SKM-1 treated with dmso at 0.1 percent for 144 hours (cell line): ENCODE measurements around the gene SEC62.

Experiments
- DNase-seq: peaks from one replicate; lab custom pipeline; 2025; ENCODE audit not compliant: unreplicated experiment; lab: John Stamatoyannopoulos, UW

Gene SEC62

DNA sequence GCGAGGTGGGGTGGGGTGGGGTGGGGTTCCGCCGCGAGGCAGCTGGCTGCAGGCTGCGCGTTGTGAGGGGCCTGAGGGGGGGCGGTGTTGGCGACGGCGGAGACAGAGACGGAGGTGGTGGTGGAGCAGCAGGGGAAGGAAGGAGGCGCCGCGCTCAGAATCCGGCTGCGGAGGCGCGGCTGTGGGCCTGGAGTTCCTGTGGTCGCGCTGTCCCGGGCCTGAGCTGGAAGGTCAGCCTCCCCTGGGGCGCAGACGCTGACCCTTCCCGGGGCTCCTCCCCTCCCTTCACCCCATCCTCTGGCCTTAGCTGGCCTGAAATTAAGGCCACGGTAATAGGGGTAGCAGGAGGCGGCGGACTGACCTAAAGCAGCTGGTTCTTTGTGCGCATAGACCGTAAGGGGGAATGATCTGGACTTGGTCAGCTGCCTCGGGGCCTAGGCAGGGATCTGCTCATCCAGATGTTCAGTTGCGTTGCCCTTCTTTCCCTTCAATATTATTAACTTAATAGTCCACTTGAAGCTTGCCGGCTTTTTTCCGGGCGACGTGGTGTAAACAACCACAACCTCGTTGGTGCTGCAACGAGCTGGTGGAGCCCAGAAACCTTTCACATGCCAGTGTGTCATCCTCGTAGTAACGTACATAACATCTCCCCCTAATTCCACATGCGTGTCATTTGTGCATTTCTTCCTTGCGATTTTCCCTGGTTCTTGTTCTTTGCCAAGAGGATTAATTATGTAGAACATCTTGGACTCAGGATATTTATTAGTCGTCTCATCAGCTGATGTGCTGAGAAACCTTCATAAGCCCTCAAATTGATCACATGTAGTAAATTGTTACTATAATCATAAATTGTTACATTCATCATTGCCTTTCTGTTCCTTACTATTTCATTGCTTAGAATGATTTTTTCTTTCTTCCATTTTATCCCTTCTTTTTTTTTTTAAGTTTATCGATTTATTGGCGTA is 626 bp downstream of the SEC62 start:
- DNase-seq: peak; percentile 15

GRCh38 chr3:169968224-169968885 is 1.7 kb downstream of the SEC62 start:
- no peak for DNase-seq

GRCh38 chr3:169969174-169970095 is 2.8 kb downstream of the SEC62 start:
- no peak for DNase-seq

- DNase-seq: no peak
Measured at GRCh38 chr3:169970847-169971246, 4.2 kb downstream of the SEC62 start.

GRCh38 chr3:169971522-169971921 is 4.9 kb downstream of the SEC62 start:
- DNase-seq: no peak

DNA sequence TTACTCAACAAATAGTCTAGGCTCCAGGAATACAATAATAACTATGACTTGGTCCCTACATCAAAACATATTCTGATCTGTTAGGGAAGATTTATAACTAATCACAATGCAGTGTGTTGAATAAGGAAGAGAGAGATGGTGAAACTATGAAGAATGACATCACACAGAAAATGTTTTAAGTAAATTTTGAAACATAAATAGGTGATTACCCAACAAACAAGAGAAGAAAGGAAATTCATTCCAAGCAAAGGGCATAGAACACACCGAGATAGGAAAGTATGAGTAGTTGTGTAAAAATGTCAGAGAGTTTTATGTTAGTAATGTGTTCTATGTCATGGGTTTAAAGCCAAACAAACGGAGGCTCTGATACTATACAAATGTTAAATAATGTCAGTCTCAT is 13.4 kb downstream of the SEC62 start:
- no peak for DNase-seq

- DNase-seq: no peak
Measured at GRCh38 chr3:169984292-169984691, 17.7 kb downstream of the SEC62 start.

DNA sequence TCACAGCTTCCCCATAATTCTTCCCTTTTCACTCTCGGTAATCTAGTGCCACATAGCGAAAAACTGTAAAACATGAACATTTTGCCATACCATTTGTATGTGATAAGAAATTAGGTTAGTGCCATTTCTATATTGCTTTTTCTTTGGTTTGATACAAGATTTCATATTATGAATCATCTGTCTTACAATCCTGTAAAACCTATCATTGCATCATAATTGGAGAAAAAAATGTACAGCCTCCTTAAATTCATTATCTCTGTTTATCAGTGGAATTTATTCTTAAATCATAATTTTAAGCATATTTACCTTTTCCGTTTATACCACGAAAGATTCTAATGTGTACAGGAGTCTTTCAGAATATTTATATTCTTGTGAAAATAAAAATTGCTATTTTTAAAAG is 23.8 kb downstream of the SEC62 start:
- no peak for DNase-seq

GRCh38 chr3:169992156-169992555 is 25.5 kb downstream of the SEC62 start:
- DNase-seq: no peak

DNA sequence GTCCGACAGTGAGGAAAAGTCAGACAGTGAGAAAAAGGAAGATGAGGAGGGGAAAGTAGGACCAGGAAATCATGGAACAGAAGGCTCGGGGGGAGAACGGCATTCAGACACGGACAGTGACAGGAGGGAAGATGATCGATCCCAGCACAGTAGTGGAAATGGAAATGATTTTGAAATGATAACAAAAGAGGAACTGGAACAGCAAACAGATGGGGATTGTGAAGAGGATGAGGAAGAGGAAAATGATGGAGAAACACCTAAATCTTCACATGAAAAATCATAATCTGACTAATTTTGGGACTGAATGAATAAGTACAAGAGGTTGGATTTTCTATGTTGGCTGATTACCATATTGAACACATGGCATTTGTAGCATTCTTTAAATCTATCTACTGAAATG is 26.2 kb downstream of the SEC62 start:
- no peak for DNase-seq

GRCh38 chr3:169993761-169994160 is 27.2 kb downstream of the SEC62 start:
- no peak for DNase-seq

GRCh38 chr3:169996063-169996462 is 29.5 kb downstream of the SEC62 start:
- DNase-seq: no peak

DNA sequence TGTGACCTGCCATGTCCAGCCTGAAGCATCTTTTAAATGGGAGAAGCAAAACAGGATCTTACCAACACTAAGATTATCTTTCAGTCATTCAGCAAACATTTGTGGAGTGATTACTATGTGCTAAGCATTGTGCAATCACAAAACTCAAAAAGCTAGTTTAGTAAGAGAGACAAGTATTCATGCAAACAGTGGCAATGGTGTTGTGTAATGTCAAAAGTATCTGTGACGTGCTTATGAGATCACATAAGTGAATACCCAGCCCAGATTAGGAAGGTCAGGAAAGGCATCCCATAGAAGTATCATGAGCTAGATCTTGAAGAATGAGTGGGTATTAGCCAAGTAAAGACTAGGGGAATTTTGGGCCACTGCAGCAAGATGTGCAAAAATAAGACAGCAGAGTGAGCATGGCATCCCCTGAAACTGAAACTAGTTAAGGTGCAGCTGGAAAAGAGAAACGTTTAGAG is 32.1 kb downstream of the SEC62 start:
- DNase-seq: peak; percentile 29

GRCh38 chr3:169999433-169999832 is 32.8 kb downstream of the SEC62 start:
- DNase-seq: no peak

DNA sequence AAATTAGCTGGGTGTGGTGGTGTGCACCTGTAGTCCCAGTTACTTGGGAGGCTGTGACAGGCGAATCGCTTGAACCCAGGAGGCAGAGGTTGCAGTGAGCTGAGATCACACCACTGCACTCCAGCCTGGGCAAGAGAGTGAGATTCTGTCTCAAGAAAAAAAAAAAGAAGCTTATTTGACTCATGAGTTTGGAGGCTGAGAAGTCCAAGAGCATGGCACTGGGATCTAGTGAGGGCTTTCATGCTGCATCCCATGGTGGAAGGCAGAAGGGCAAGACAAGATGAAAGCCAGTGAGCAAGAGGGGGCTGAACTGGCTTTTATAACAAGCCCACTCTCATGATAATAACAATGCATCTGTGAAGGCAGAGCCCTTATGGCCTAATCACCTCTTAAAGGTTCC is 33.4 kb downstream of the SEC62 start:
- DNase-seq: no peak

DNA sequence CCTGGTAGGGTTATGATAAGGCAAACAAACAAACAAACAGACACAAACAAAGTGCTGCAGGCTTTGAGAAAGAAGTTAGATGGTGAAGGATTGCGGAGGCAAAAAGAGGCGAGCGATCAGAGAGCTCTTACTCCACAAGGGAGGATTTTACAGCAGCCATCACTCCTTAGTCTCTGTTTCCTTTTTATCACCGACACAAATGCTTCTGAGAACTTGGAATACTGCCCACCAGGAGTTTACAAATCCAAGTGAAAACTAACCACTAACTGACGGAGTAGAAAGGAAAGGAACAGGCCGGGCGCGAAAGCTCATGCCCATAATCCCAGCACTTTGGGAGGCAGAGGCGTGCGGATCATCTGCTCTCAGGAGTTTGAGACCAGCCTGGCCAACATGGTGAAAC is 35.6 kb downstream of the SEC62 start:
- no peak for DNase-seq

DNA sequence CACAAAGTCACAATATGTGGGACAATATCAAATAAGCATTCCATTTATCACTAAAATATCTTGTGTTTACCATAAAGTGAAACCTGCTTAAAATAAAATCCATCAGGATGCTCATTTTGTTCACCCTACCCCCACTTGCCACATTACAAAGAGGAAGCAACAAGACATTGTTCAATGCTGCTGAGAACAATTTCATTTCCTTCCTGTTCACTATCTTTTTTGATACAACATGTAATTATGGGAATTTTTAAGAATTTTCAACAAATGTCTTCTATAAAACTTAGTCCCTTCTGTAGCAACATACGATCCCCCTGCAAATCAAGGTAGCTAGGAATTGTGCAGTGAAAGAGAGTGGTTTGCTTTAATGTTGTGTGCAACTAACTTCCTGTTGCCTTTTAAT is 36.3 kb downstream of the SEC62 start:
- peak; percentile 51 for DNase-seq

DNA sequence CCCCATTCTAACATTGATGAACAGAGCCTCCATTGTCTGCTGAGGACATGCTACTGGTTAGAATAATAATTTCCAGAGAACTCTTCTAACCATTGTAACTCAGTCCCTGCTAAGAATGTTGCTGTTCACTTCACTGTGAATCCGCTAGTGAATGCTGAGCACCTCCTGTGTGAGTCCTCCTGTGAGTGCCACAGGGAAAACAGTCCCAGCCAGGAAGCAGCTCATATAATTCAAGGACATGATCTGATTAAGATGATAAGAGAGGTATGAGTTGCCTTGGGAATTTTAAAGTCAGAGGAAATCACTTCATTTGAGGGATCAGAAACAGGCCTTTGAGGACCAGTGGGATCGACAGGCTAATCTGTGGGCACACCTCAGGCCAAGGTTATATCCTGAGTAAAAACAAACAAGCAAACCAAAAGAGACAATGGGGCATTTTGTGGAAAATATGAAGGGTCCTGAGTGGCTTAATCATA is 37.3 kb downstream of the SEC62 start:
- no peak for DNase-seq

- DNase-seq: peak; percentile 97
Measured at GRCh38 chr3:170007031-170007663, 40.5 kb downstream of the SEC62 start.

DNA sequence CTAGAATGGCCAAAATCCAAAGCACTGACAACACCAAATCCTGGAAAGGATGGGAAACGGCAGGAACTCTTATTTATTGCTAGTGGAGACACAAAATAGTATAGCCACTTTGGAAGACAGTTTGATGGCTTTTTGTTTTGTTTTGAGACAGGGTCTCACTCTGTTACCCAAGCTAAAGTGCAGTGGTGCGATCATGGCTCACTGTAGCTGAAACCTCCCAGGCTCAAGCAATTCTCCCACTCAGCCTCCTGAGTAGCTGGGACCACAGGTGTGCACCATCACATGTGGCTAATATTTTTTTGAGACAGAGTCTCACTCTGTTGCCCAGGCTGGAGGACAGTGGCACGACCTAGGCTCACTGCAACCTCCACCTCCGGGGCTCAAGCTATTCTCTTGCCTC is 43.9 kb downstream of the SEC62 start:
- no peak for DNase-seq
